Right lobe of liver (tissue), 4 donors: ENCODE measurements around the gene CCR9.

Experiments
- POLR2A ChIP-seq: fragments of 450-650 bp; IDR thresholded peaks from one replicate; pipeline ENCODE4 v1.6.1; 2017; ENCODE audit warnings: antibody characterized with exemption, mild to moderate bottlenecking
- TF ChIP-seq, protein P1 (sequence below), 4 donors: fragments of 200-600 bp in 3 of 4; fragments of 450-650 bp in 1 of 4; IDR thresholded peaks; one replicate each; pipeline versions ENCODE4 v1.5.1 to v1.8.0; 2016 to 2022; ENCODE audit warnings: antibody characterized with exemption in 4 of 4, mild to moderate bottlenecking in 2 of 4
- donor health status: DM: no; HTN: no; CAD: no.
- donor health status: DM: no; HTN: no; CAD: no.
- donor health status: DM: no; HTN: yes; CAD: no.

DNA sequence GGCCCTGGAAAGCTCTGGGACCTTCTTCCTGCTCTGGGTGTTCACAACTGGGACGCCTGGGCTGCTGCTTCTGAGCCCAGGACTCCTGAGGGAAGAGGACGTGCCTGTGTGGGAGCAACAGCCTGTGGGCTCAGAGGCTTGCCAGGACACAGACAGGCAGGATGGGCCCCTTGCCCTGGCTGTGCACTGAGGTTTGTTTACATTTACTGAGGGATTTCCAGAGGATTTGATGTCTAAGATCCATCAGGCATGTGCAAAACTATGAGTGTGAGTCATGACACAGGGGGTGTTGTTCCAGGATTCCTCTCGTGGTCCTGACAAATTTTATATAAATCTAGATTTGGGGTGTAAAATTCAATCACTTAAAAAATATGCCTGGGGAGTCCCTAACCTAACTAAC is 10.6 kb downstream of the CCR9 start:
- no peak for TF ChIP-seq POLR2A
- TF ChIP-seq, protein P1, sequence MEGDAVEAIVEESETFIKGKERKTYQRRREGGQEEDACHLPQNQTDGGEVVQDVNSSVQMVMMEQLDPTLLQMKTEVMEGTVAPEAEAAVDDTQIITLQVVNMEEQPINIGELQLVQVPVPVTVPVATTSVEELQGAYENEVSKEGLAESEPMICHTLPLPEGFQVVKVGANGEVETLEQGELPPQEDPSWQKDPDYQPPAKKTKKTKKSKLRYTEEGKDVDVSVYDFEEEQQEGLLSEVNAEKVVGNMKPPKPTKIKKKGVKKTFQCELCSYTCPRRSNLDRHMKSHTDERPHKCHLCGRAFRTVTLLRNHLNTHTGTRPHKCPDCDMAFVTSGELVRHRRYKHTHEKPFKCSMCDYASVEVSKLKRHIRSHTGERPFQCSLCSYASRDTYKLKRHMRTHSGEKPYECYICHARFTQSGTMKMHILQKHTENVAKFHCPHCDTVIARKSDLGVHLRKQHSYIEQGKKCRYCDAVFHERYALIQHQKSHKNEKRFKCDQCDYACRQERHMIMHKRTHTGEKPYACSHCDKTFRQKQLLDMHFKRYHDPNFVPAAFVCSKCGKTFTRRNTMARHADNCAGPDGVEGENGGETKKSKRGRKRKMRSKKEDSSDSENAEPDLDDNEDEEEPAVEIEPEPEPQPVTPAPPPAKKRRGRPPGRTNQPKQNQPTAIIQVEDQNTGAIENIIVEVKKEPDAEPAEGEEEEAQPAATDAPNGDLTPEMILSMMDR (IDR thresholded peaks at IDR 0.05), result no peak
